Measurements from ENCODE around the gene NCEH1. TPM values are rescaled to one million over a fixed set of nuclear protein-coding genes. Genes with fewer than 3 reads are reported as not detected.

The NCEH1 gene
- total RNA-seq, 1 experiment from 2014 or later: 4.5 TPM

- TF ChIP-seq ZNF532 (CRISPR knock-in tag; IDR thresholded peaks at IDR 0.05; ENCODE audit: borderline replicate concordance) (no peak), ATF1 (CRISPR knock-in tag; IDR thresholded peaks at IDR 0.05) (no peak), ATF2 (CRISPR knock-in tag; IDR thresholded peaks at IDR 0.05; ENCODE audit: borderline replicate concordance, low read depth) (no peak), E2F5 (CRISPR knock-in tag; IDR thresholded peaks at IDR 0.05) (no peak), HMGXB4 (CRISPR knock-in tag; IDR thresholded peaks at IDR 0.05) (no peak), E2F4 (CRISPR knock-in tag; IDR thresholded peaks at IDR 0.05; ENCODE audit: borderline replicate concordance, low read depth) (no peak), TCF7 (CRISPR knock-in tag; IDR thresholded peaks at IDR 0.05; ENCODE audit: low read depth) (no peak)
- no peaks in the 10 kb centered on the region for H3K27me3 Mint-ChIP-seq (ENCODE audit: low read depth)
- H3K27ac Mint-ChIP-seq: no peak overlapping the region
- DNase-seq (ENCODE audit: low spot score) (no peak), ATAC-seq (no peak)
- peaks cover 7% of the 10 kb centered on the region for H3K9me3 Mint-ChIP-seq
- CTCF ChIA-PET: interaction anchor here (0.6 kb wide), 1 partner anchor 10 kb away, joined by 3 read pairs; no protein-coding TSS in a partner anchor
- H3K36me3 Mint-ChIP-seq: no peaks in the 10 kb centered on the region
- H3K4me3 Mint-ChIP-seq: no peak overlapping the region
- POLR2A ChIA-PET: interaction anchor here (0.6 kb wide), 1 partner anchor 11 kb away, joined by 3 read pairs; no protein-coding TSS in a partner anchor
- H3K4me1 Mint-ChIP-seq: no peaks in the 10 kb centered on the region
These were observed 118.7 kb downstream of the NCEH1 start for GRCh38 chr3:172591876-172592771.

- Mint-ChIP-seq H3K36me3 (no peaks in the 10 kb centered on the region), H3K4me1 (no peaks in the 10 kb centered on the region), H3K9me3 (peaks cover 7% of the 10 kb centered on the region), H3K27ac (no peak overlapping the region), H3K4me3 (no peak overlapping the region), H3K27me3 (ENCODE audit: low read depth) (no peaks in the 10 kb centered on the region)
- ATAC-seq: no peak
- CTCF ChIA-PET: no interaction called here
- TF ChIP-seq GRHL2 (CRISPR knock-in tag; IDR thresholded peaks at IDR 0.05; ENCODE audit: insufficient replicate concordance, severe bottlenecking) (no peak), NFATC4 (CRISPR knock-in tag; IDR thresholded peaks at IDR 0.05) (no peak), ZBTB21 (CRISPR knock-in tag; IDR thresholded peaks at IDR 0.05; ENCODE audit: borderline replicate concordance) (no peak)
- no peak for DNase-seq (ENCODE audit: low spot score)
- POLR2A ChIA-PET: interaction anchor here (0.6 kb wide), 2 partner anchors 12 to 159 kb away, joined by 3 to 4 read pairs; partner anchors contain the start of gene ECT2
These were observed 119.7 kb downstream of the NCEH1 start for GRCh38 chr3:172591125-172591605.
